Right ventricle myocardium inferior (tissue), 1 donor: ENCODE data around the gene ANKRD11. TPM values are rescaled to one million over a fixed set of nuclear protein-coding genes. Genes with fewer than 3 reads are reported as not detected.
"Not testable (repeated sequence)": the region's sequence is repeated elsewhere in the genome, so short reads cannot be mapped to it uniquely, and the experiment has no call there.

Source experiments
- ATAC-seq: fragments of 200-7000 bp; cut with Tn5 transposase; one replicate; pipeline ENCODE4 v1.9.1; 2020; ENCODE audit warnings: mild to moderate bottlenecking, moderate library complexity
- DNase-seq: peaks from one replicate; pipeline ENCODE4 v3.0.0; 2021; ENCODE audit errors: missing footprints
- intact Hi-C: fragments of 100-400 bp; cut with DNase I; formaldehyde crosslinking; loops from one replicate; pipeline ENCODE4 v1.11.0; 2022
- total RNA-seq: library from RNA; stranded (reverse); fragmentation: NEBNext Ultra II Directional; extraction: Animal tissue kit (Norgen Biotek cat#: 25700); gene quantifications from one replicate; pipeline ENCODE4 v1.2.1, GENCODE V29; 2021
- donor health status: DM: no; HTN: yes; CAD: no; lungs with severe emphysema.

The ANKRD11 gene
- total RNA-seq, 1 donor from 2014 or later: 64.9 TPM

GRCh38 chr16:89279666-89280481 lies 210.5 kb downstream of the ANKRD11 start:
- intact Hi-C loops: no loop called here
- peak; percentile 70 for DNase-seq
- ATAC-seq: no peak

- ATAC-seq: peak; percentile 3
- intact Hi-C loops: no loop called here
- DNase-seq: peak; percentile 56
These were observed 211.7 kb downstream of the ANKRD11 start for GRCh38 chr16:89278441-89279240.

GRCh38 chr16:89277641-89278341 lies 212.6 kb downstream of the ANKRD11 start:
- intact Hi-C loops: no loop called here
- DNase-seq: peak; percentile 50
- no peak for ATAC-seq

- intact Hi-C loops: no loop called here
- peak; percentile 30 for DNase-seq
- ATAC-seq: no peak
These were observed 213.3 kb downstream of the ANKRD11 start for GRCh38 chr16:89277049-89277448.

- ATAC-seq (no peak), DNase-seq (peak; percentile 72)
- intact Hi-C loops: no loop called here
These were observed 214.3 kb downstream of the ANKRD11 start for GRCh38 chr16:89275837-89276720.

- DNase-seq (peak; percentile 11), ATAC-seq (no peak)
- intact Hi-C loops: no loop called here
These were observed 215.1 kb downstream of the ANKRD11 start for GRCh38 chr16:89275284-89275584.

GRCh38 chr16:89274561-89275283 lies 215.6 kb downstream of the ANKRD11 start:
- intact Hi-C loops: no loop called here
- ATAC-seq: no peak
- peak; percentile 60 for DNase-seq

- intact Hi-C loops: no loop called here
- peak; percentile 58 for DNase-seq
- no peak for ATAC-seq
These were observed 216.5 kb downstream of the ANKRD11 start for GRCh38 chr16:89273741-89274472.

- intact Hi-C loops: no loop called here
- ATAC-seq (no peak), DNase-seq (no peak)
These were observed 217.7 kb downstream of the ANKRD11 start for GRCh38 chr16:89272631-89273030.

GRCh38 chr16:89270666-89271345 lies 219.6 kb downstream of the ANKRD11 start:
- ATAC-seq (no peak), DNase-seq (peak; percentile 32)
- intact Hi-C loops: no loop called here

GRCh38 chr16:89269805-89270665 lies 220.3 kb downstream of the ANKRD11 start:
- ATAC-seq (no peak), DNase-seq (peak; percentile 39)
- intact Hi-C loops: no loop called here

- DNase-seq (peak; percentile 40), ATAC-seq (no peak)
- intact Hi-C loops: no loop called here
These were observed 221.2 kb downstream of the ANKRD11 start for GRCh38 chr16:89268987-89269735.

GRCh38 chr16:89268585-89268984 lies 221.8 kb downstream of the ANKRD11 start:
- DNase-seq (no peak), ATAC-seq (no peak)
- intact Hi-C loops: no loop called here

GRCh38 chr16:89267746-89268145 lies 222.6 kb downstream of the ANKRD11 start:
- DNase-seq, intact Hi-C loops, ATAC-seq: not testable (repeated sequence)

GRCh38 chr16:89266521-89267134 lies 223.7 kb downstream of the ANKRD11 start:
- intact Hi-C loops: no loop called here
- ATAC-seq: no peak
- DNase-seq: peak; percentile 17
